CD4-positive, alpha-beta T cell (primary cell): Measurements from ENCODE around the gene RIPK4. TPM values are rescaled to one million over a fixed set of nuclear protein-coding genes. Genes with fewer than 3 reads are reported as not detected.
"Not testable (repeated sequence)": the region's sequence is repeated elsewhere in the genome, so short reads cannot be mapped to it uniquely, and the experiment has no call there.

ENCODE experiments used
- ATAC-seq: fragments of 200-7000 bp; cut with Tn5 transposase; one replicate; pipeline ENCODE4 v1.10.0; 2022; ENCODE audit warnings: mild to moderate bottlenecking; ENCODE audit not compliant: poor library complexity
- CTCF ChIA-PET: fragments of 350-600 bp; sonication (Branson Sonifier 250); formaldehyde crosslinking; loops from one replicate; lab custom pipeline; 2021; ENCODE audit warnings: antibody characterized with exemption, inconsistent platforms; lab: Charles Lee
- POLR2A ChIA-PET: fragments of 350-600 bp; sonication (Branson Sonifier 250); formaldehyde crosslinking; loops from one replicate; lab custom pipeline; 2021; ENCODE audit warnings: antibody characterized with exemption, inconsistent platforms; lab: Charles Lee
- DNase-seq, 14 experiments: peaks; one replicate each; pipeline ENCODE4 v3.0.0-alpha.2; 2013 to 2020; ENCODE audit warnings: mixed read lengths in 2 of 14
- H3K27ac ChIP-seq, 2 donors: one replicate each; pipeline versions ENCODE4 v1.5.1 to v1.7.0; 2013; ENCODE audit warnings: low read length in 2 of 2, low read depth in 1 of 2, mild to moderate bottlenecking in 1 of 2
- H3K27me3 ChIP-seq, 2 experiments: 1 replicate in 1 of 2; 2 replicates in 1 of 2; pipeline versions ENCODE4 v1.6.1 to v1.7.0; 2013; ENCODE audit warnings: low read length in 2 of 2, control low read depth in 1 of 2, mild to moderate bottlenecking in 1 of 2, moderate library complexity in 1 of 2; ENCODE audit not compliant: insufficient read depth in 2 of 2, control insufficient read depth in 1 of 2
- H3K36me3 ChIP-seq: one replicate; pipeline ENCODE4 v1.6.1; 2013; ENCODE audit warnings: low read length, control low read depth; ENCODE audit not compliant: insufficient read depth
- H3K4me1 ChIP-seq: one replicate; pipeline ENCODE4 v1.6.1; 2013; ENCODE audit warnings: low read length, control low read depth; ENCODE audit not compliant: insufficient read depth
- H3K4me3 ChIP-seq: one replicate; pipeline ENCODE4 v1.5.1; 2013; ENCODE audit warnings: mild to moderate bottlenecking, low read length, moderate library complexity
- H3K9me3 ChIP-seq, 2 experiments: 1 replicate in 1 of 2; 2 replicates in 1 of 2; pipeline versions ENCODE4 v1.6.1 to v1.7.0; 2013; ENCODE audit warnings: low read length in 2 of 2, mild to moderate bottlenecking in 2 of 2, control low read depth in 1 of 2, moderate library complexity in 1 of 2; ENCODE audit not compliant: control insufficient read depth in 1 of 2, insufficient read depth in 1 of 2
- H3K27ac Mint-ChIP-seq: one replicate; pipeline ENCODE4 v1.8.0; 2020; ENCODE audit warnings: mixed read lengths
- H3K27me3 Mint-ChIP-seq: one replicate; pipeline ENCODE4 v1.8.0; 2021; ENCODE audit warnings: mixed read lengths
- H3K36me3 Mint-ChIP-seq: one replicate; pipeline ENCODE4 v1.8.0; 2021; ENCODE audit warnings: low read depth, mixed read lengths
- H3K4me1 Mint-ChIP-seq: one replicate; pipeline ENCODE4 v1.8.0; 2021; ENCODE audit warnings: low read depth, mixed read lengths
- H3K4me3 Mint-ChIP-seq: one replicate; pipeline ENCODE4 v1.8.0; 2020; ENCODE audit warnings: mild to moderate bottlenecking, mixed read lengths
- H3K9me3 Mint-ChIP-seq: one replicate; pipeline ENCODE4 v1.8.0; 2020; ENCODE audit warnings: mixed read lengths
- CTCF ChIP-seq: fragments of 200-600 bp; IDR thresholded peaks from one replicate; pipeline ENCODE4 v1.8.0; 2022; ENCODE audit warnings: antibody characterized with exemption, mild to moderate bottlenecking
- intact Hi-C, 2 experiments: fragments of 100-400 bp; cut with DNase I in 1 of 2; cut with micrococcal nuclease in 1 of 2; formaldehyde crosslinking; loops; one replicate each; pipeline versions ENCODE4 v1.15.1 to v1.9.0; 2023 to 2025; cut with DNase I, micrococcal nuclease
- total RNA-seq, 174 experiments: library from RNA in 2 of 174; stranded (reverse) in 2 of 174; gene quantifications; one replicate each; pipeline ENCODE4 v1.2.3 and lab custom pipeline; 2021 to 2026

The RIPK4 gene
- total RNA-seq, 2 experiments from 2014 or later = 2.5 to 3.0 TPM

GRCh38 chr21:41786509-41786987, 19.7 kb upstream of the RIPK4 start:
- peaks cover 3% of the 10 kb centered on the region for H3K4me1 Mint-ChIP-seq
- no peak overlapping the region for H3K27ac Mint-ChIP-seq
- peaks cover 59% of the 10 kb centered on the region for H3K27me3 Mint-ChIP-seq
- no peak overlapping the region for H3K27ac ChIP-seq
- no peak for TF ChIP-seq CTCF
- ChIA-PET POLR2A (no interaction called here), CTCF (interaction anchor here (0.7 kb wide), 1 partner anchor 25 kb away, joined by 3 read pairs; no protein-coding TSS in a partner anchor)
- peaks cover 6% of the 10 kb centered on the region for H3K4me1 ChIP-seq
- peaks cover 0 to under 1% of the 10 kb centered on the region in 2 experiments for H3K9me3 ChIP-seq
- no peaks in the 10 kb centered on the region for H3K9me3 Mint-ChIP-seq
- ATAC-seq (no peak), DNase-seq (no peak)
- intact Hi-C loops = no loop called here
- H3K27me3 ChIP-seq = peaks cover 23 to 32% of the 10 kb centered on the region in 2 experiments
- no peaks in the 10 kb centered on the region for H3K36me3 ChIP-seq
- no peaks in the 10 kb centered on the region for H3K36me3 Mint-ChIP-seq
- no peak overlapping the region for H3K4me3 Mint-ChIP-seq
- no peak overlapping the region for H3K4me3 ChIP-seq

DNA sequence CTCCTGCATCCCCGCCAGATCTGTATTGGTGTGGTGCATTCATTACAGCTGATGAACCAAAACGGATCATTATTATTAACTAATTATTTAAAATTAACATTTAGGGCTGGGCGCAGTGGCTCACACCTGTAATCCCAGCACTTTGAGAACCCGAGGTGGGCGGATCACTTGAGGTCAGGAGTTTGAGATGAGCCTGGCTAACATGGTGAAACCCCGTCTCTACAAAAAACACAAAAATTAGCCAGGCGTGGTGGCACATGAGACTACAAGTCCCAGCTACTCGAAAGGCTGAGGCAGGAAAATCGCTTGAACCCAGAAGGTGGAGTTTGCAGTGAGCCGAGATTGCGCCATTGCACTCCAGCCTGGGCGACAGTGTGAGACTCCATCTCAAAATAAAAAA, 18.4 kb upstream of the RIPK4 start:
- intact Hi-C loops, H3K9me3 ChIP-seq, H3K27ac Mint-ChIP-seq, DNase-seq, H3K4me3 ChIP-seq, ATAC-seq, H3K4me3 Mint-ChIP-seq, H3K4me1 Mint-ChIP-seq, H3K27ac ChIP-seq, H3K36me3 ChIP-seq, POLR2A ChIA-PET, CTCF ChIA-PET, H3K4me1 ChIP-seq, H3K9me3 Mint-ChIP-seq, H3K36me3 Mint-ChIP-seq: not testable (repeated sequence)
- peaks cover 72% of the 10 kb centered on the region for H3K27me3 Mint-ChIP-seq
- H3K27me3 ChIP-seq = peaks cover 23 to 42% of the 10 kb centered on the region in 2 experiments

DNA sequence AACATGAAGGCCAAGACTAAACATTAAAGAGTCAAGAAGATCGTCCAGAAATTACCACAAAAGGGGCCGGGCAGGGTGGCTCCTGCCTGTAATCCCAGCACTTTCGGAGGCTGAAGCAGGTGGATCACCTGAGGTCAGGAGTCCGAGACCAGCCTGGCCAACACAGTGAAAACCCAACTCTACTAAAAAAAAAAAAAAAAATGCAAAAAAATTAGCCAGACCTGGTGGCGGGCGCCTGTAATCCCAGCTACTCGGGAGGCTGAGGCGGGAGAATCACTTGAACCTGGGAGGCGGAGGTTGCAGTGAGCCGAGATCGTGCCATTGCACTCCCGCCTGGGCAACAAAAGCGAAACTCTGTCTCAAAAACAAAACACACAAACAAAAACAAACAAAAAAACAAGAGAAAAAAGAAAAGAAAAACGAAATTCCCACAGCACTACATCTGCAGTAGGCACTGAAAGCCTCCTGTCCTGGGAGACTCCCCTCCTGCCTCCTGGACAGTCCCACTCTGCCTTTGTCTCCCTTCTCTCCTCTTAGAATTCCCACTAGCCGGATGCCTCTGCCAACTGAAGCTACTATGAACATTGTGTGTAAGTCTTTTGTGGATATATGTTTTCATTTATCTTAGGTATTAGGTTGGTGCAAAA, 17.7 kb upstream of the RIPK4 start:
- Histone ChIP-seq H3K4me3 (no peak overlapping the region), H3K4me1 (peaks cover 6% of the 10 kb centered on the region), H3K9me3 (no peaks in the 10 kb centered on the region), H3K27ac (no peak overlapping the region), H3K36me3 (no peaks in the 10 kb centered on the region), H3K27me3 (peaks cover 29 to 49% of the 10 kb centered on the region in 2 experiments)
- H3K27ac Mint-ChIP-seq = no peak overlapping the region
- H3K27me3 Mint-ChIP-seq = peaks cover 72% of the 10 kb centered on the region
- no peaks in the 10 kb centered on the region for H3K36me3 Mint-ChIP-seq
- peaks cover 5% of the 10 kb centered on the region for H3K4me1 Mint-ChIP-seq
- intact Hi-C loops = no loop called here
- ATAC-seq (no peak), DNase-seq (no peak)
- H3K4me3 Mint-ChIP-seq = no peak overlapping the region
- ChIA-PET CTCF (no interaction called here), POLR2A (no interaction called here)
- H3K9me3 Mint-ChIP-seq = no peaks in the 10 kb centered on the region
- no peak for TF ChIP-seq CTCF
